Naive B cell (primary cell): ENCODE data around the gene DCUN1D2. TPM values are rescaled to one million over a fixed set of nuclear protein-coding genes. Genes with fewer than 3 reads are reported as not detected.
A peak's percentile ranks its signal among the peaks of the same experiment; 100 is the strongest.
"Not testable (repeated sequence)": the region's sequence is repeated elsewhere in the genome, so short reads cannot be mapped to it uniquely, and the experiment has no call there.

ENCODE experiments used
- ATAC-seq, 2 donors: fragments of 150-1000 bp; cut with Tn5 transposase; 2 replicates each; pipeline ENCODE4 v1.10.0; 2021; ENCODE audit warnings: low read depth in 2 of 2, mild to moderate bottlenecking in 2 of 2, moderate library complexity in 2 of 2
- DNase-seq: peaks from one replicate; pipeline ENCODE4 v3.0.0; 2022
- H3K27ac Mint-ChIP-seq, 6 donors: one replicate each; pipeline ENCODE4 v1.8.0; 2020 to 2022; ENCODE audit warnings: mild to moderate bottlenecking in 6 of 6, mixed read lengths in 6 of 6, moderate library complexity in 5 of 6, inconsistent platforms in 2 of 6
- H3K27me3 Mint-ChIP-seq, 3 donors: one replicate each; pipeline ENCODE4 v1.8.0; 2021 to 2022; ENCODE audit warnings: mixed read lengths in 3 of 3, mild to moderate bottlenecking in 1 of 3
- H3K36me3 Mint-ChIP-seq, 2 donors: one replicate each; pipeline ENCODE4 v1.8.0; 2020 to 2022; ENCODE audit warnings: mixed read lengths in 2 of 2, inconsistent platforms in 1 of 2, mild to moderate bottlenecking in 1 of 2
- H3K4me1 Mint-ChIP-seq, 3 donors: one replicate each; pipeline ENCODE4 v1.8.0; 2020 to 2022; ENCODE audit warnings: mixed read lengths in 3 of 3, inconsistent platforms in 1 of 3, mild to moderate bottlenecking in 1 of 3, moderate library complexity in 1 of 3
- H3K4me3 Mint-ChIP-seq, 8 donors: one replicate each; pipeline ENCODE4 v1.8.0; 2020 to 2022; ENCODE audit warnings: mild to moderate bottlenecking in 8 of 8, mixed read lengths in 8 of 8, moderate library complexity in 8 of 8, inconsistent platforms in 2 of 8
- H3K9me3 Mint-ChIP-seq, 7 donors: one replicate each; pipeline ENCODE4 v1.8.0; 2020 to 2022; ENCODE audit warnings: mixed read lengths in 7 of 7, mild to moderate bottlenecking in 5 of 7, inconsistent platforms in 2 of 7, moderate library complexity in 1 of 7
- polyA plus RNA-seq, 6 donors: library from polyadenylated mRNA; unstranded; fragments of 300-500 nt; fragmentation: Illumina TruSeq; gene quantifications; one replicate each; pipeline ENCODE4 v1.2.3, GENCODE V29; 2021; ENCODE audit warnings: low read depth in 6 of 6

DCUN1D2 gene
- polyA plus RNA-seq, 6 donors from 2014 or later: 4.9 to 22.3 (median 7.1) TPM

DNA sequence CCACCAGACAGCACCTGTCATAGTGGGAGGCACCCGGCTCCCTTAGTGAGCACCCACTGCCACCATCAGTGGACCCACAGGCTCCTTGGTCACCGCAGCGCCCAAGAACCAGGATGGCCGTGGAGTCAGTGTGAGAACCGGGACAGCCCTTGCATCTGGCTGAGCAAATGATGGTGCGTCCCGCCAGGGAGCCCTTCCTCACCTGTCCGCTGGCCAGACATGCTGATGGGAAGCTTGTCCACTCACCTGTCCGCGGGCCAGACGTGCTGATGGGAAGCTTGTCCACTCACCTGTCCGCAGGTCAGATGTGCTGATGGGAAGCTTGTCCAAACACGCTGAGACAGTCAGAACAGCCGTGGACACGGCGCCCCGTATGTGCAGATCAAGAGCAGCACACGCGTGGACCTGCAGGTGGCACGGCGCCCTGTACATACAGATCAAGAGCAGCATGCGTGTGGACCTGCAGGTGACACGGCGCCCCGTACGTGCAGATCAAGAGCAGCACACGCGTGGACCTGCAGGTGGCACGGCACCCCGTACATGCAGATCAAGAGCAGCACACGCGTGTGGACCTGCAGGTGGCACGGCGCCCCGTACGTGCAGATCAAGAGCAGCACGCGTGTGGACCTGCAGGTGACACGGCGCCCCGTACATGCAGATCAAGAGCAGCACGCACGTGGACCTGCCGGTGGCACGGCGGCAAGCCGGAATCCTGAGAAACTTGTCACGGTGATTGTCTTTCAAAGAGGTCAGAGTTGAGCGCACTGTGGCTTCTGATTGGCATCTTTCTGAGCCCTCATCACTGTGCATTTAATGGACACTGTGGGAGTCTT lies 40.7 kb upstream of the DCUN1D2 start:
- DNase-seq (no peak), ATAC-seq (no peak)
- no peaks in the 10 kb centered on the region for H3K27me3 Mint-ChIP-seq
- H3K36me3 Mint-ChIP-seq: peaks cover 17 to 35% of the 10 kb centered on the region in 2 donors
- H3K4me3 Mint-ChIP-seq: no peak overlapping the region
- peaks cover 11 to 19% (median 19%) of the 10 kb centered on the region in 3 donors for H3K4me1 Mint-ChIP-seq
- no peaks in the 10 kb centered on the region for H3K9me3 Mint-ChIP-seq
- H3K27ac Mint-ChIP-seq: no peak overlapping the region

DNA sequence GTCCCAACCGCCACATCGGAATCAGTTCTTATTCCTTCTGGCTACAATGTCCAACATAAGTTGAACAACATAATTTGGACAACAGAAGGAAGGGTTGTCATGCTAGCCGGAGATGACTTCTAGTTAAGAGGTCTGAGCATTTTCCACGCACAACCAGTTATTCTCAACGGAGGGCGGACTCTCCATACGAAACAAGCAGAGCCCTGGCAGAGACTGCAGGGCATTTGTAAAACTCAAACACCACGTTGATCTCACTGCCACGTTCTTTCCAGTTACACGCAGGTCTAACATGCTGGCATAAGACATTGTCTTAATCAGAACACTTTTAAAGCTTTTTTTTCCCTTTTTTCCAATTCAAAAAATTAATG lies 38.3 kb upstream of the DCUN1D2 start:
- Mint-ChIP-seq H3K4me1 (peaks cover 11 to 19% (median 19%) of the 10 kb centered on the region in 3 donors), H3K4me3 (no peak overlapping the region), H3K36me3 (peaks cover 14 to 35% of the 10 kb centered on the region in 2 donors), H3K27ac (no peak overlapping the region), H3K9me3 (no peaks in the 10 kb centered on the region), H3K27me3 (no peaks in the 10 kb centered on the region)
- ATAC-seq (no peak), DNase-seq (no peak)

DNA sequence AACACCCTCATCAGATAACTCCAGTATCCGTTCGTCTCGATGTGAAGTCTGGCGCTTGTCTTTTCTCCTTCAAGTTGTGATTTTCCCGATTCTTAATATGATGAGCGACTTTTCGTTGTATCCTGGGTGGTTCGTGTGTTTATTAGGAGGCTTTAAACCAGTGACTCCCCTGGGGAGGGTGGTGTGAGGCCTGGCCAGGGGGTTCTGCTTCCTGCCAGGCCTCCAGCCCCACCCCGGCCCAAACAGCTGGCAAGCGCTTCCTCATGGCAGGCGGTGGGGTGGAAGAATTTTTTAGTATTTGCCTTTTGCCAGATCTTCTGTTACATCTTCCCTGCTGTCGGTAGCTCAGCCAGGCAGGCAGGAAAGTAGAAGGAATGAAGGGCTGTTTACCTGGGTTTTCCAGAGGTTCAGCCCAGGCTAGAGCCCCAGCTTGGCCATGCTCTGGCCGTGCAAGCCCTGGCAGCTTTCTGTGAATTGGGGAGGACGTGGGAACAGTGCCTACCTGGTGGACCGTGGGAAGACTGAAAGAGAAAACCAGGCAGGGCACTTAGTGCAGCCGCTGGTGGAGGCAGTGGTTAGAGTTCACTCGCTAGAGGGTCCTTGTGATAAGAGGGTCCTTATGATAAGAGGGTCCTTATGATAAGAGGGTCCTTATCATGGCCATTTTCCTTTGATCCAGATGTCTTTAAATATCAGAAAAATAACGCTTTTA lies 37.7 kb upstream of the DCUN1D2 start:
- H3K27ac Mint-ChIP-seq: peak overlapping the region in 4 of 6 donors; percentile 44 to 75 (median 64)
- peaks cover 11 to 19% (median 19%) of the 10 kb centered on the region in 3 donors for H3K4me1 Mint-ChIP-seq
- DNase-seq: no peak
- H3K36me3 Mint-ChIP-seq: peaks cover 12 to 35% of the 10 kb centered on the region in 2 donors
- peak overlapping the region in 4 of 8 donors; percentile 10 to 56 (median 38) for H3K4me3 Mint-ChIP-seq
- no peaks in the 10 kb centered on the region for H3K27me3 Mint-ChIP-seq
- H3K9me3 Mint-ChIP-seq: no peaks in the 10 kb centered on the region
- no peak for ATAC-seq

DNA sequence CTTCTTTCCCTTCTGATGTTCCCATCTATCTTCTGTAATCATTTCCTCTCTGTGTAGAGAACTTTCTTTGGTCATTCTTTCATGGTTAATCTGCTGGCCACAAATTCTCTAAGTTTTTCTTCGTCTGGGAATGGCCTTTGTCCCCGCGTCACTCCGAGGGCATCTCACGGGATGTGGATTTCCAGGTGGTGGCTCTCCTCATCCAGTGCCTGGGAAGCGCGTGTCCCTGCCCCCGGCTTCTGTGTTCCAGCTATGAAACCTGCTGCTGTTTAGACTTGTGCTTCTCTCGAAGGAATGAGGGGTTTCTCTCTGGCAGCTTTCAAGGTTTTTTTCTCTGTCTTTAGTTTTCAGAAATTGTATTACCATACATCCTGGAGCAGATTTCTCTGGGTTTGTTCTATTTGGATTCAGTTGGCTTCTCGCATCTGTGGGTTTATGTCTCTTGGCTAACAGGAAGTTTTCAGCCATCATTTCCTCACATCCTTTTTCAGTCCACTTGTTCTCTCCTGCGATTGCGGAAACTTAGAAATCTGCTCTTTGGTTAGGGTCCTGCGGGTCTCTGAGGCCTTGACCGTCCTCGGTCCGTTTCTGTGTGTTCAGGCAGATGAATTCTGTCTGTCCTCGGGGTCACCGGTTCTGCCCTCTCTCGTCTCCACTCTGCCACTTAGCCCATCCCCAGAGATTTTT lies 36.9 kb upstream of the DCUN1D2 start:
- ATAC-seq (no peak), DNase-seq (no peak)
- H3K36me3 Mint-ChIP-seq: peaks cover 12 to 35% of the 10 kb centered on the region in 2 donors
- no peaks in the 10 kb centered on the region for H3K27me3 Mint-ChIP-seq
- H3K4me1 Mint-ChIP-seq: peaks cover 11 to 19% (median 19%) of the 10 kb centered on the region in 3 donors
- peak overlapping the region in 1 of 8 donors; percentile 44 for H3K4me3 Mint-ChIP-seq
- H3K27ac Mint-ChIP-seq: peak overlapping the region in 3 of 6 donors; percentile 34 to 75 (median 49)
- no peaks in the 10 kb centered on the region for H3K9me3 Mint-ChIP-seq

DNA sequence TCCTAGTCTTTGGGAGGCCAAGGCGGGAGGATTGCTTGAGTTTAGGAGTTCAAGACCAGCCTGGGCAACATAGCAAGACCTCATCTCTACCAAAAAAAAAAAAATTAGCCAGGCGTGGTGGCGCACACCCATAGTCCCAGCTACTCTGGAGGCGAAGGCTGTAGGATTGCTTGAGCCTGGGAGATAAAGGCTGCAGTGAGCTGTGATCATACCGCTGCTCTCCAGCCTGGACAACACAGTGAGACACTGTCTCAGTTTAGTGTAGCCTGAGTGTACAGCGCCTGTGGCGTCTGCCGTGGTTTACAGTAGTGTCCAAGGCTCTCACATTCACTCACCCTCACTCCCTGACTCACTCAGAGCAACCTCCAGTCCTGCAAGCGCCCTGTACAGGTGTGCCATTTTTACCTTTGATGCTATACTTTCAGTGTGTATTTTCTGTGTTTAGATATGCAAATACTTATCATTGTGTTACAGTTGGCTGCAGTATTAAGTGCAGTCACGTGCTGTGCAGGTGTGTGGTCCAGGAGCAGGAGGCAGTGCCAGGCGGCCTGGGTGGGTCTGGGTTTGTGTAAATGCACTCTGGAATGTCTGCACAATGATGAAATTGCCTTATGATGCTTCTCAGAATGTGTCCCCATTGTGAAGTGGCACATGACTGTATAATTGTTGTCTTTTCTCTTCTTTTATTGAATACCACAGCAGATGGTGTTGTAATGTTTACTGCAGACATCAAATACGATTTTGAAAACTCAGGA lies 36.1 kb upstream of the DCUN1D2 start:
- H3K9me3 Mint-ChIP-seq: no peaks in the 10 kb centered on the region
- peaks cover 11 to 16% (median 13%) of the 10 kb centered on the region in 3 donors for H3K4me1 Mint-ChIP-seq
- peaks cover 12 to 28% of the 10 kb centered on the region in 2 donors for H3K36me3 Mint-ChIP-seq
- H3K27ac Mint-ChIP-seq: peak overlapping the region in 1 of 6 donors; percentile 68
- no peak overlapping the region for H3K4me3 Mint-ChIP-seq
- no peaks in the 10 kb centered on the region for H3K27me3 Mint-ChIP-seq
- no peak for ATAC-seq
- DNase-seq: no peak

DNA sequence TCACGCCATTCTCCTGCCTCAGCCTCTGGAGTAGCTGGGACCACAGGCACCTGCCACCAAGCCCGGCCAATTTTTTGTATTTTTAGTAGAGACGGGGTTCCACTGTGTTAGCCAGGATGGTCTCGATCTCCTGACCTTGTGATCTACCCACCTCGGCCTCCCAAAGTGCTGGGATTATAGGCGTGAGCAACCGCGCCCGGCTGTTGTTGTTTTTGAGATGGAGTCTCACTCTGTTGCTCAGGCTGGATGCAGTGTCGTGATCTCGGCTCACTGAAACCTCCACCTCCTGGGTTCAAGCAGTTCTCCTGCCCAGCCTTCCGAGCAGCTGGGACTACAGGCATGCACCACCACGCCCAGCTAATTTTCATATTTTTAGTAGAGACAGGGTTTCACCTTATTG lies 31.9 kb upstream of the DCUN1D2 start:
- Mint-ChIP-seq H3K36me3 (peaks cover 6 to 13% of the 10 kb centered on the region in 2 donors), H3K4me1 (peaks cover 9 to 18% (median 9%) of the 10 kb centered on the region in 3 donors)
- not testable (repeated sequence) for H3K4me3 Mint-ChIP-seq, H3K9me3 Mint-ChIP-seq, H3K27ac Mint-ChIP-seq, DNase-seq, H3K27me3 Mint-ChIP-seq, ATAC-seq

DNA sequence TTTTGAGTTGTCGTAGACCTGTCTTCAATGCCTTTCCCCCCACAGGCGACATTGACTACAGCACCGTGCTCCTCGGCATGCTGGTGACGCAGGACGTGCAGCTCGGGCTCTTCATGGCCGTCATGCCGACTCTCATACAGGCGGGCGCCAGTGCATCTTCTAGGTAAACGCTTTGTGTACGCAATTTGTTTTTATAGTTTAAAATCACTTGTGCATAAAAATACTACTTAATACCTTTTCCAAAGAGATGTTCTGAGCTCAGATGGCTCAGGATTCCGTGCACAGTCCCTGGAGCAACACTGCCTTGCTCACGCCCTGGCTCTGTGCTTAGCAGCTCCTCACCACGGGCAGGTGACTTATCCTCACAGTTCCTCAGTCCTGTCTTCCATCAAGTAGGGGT lies 30.1 kb upstream of the DCUN1D2 start:
- Mint-ChIP-seq H3K36me3 (peaks cover 4 to 6% of the 10 kb centered on the region in 2 donors), H3K9me3 (no peaks in the 10 kb centered on the region), H3K27ac (peak overlapping the region in 1 of 6 donors; percentile 33), H3K4me3 (no peak overlapping the region), H3K27me3 (no peaks in the 10 kb centered on the region), H3K4me1 (peaks cover 3 to 16% (median 8%) of the 10 kb centered on the region in 3 donors)
- ATAC-seq: no peak
- DNase-seq: no peak

DNA sequence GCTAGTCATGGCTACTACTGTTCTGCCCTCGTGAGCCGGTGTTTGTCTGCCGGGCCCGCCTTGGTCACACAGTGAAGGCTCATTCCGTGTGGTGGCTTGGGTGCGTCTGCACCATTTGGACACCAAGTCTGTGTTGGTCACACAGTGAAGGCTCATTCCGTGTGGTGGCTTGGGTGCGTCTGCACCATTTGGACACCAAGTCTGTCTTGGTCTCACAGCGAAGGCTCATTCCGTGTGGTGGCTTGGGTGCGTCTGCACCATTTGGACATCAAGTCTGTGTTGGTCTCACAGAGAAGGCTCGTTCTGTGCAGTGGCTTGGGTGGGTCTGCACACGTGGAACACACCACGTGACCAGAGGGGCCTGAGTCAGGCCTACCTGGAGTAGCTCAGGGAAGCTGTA lies 29.0 kb upstream of the DCUN1D2 start:
- ATAC-seq: no peak
- Mint-ChIP-seq H3K27ac (no peak overlapping the region), H3K4me3 (no peak overlapping the region), H3K27me3 (no peaks in the 10 kb centered on the region), H3K4me1 (peaks cover 3 to 16% (median 8%) of the 10 kb centered on the region in 3 donors), H3K36me3 (peaks cover 4 to 6% of the 10 kb centered on the region in 2 donors), H3K9me3 (no peaks in the 10 kb centered on the region)
- no peak for DNase-seq

DNA sequence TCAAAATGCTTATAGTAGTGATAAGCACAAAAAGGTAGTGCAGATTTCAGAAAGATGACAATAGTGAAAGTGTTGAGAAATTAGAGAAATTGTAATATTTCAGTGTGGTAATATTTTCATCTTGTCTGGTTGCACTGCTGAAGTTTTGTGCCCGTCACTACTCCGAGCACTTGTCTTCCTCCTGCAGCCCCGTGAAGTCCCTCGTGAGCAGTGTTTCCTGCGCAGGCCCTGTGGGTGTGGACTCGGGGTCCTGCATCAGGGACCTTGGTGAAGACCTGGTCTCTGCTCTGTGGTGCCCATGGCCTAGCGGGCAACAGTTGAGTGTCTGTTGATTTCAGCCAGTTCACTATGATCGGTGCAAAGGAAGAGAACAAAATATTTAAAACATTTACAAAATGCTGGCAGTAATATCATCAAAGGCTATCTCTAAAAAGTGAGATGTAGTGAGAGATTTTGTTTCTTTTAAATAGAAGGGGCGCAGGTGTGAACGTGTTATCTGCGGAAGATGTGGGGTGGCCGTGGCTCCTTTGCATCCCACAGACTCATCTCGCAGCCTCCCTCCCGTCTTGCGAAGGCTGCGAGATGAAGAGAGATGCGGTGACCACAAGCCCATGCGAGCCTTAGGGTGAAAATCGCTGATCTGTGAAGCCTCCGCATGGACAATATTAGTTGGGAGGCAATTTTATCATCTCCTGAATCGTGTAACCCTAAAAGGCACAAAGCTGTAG lies 27.7 kb upstream of the DCUN1D2 start:
- no peaks in the 10 kb centered on the region for H3K9me3 Mint-ChIP-seq
- no peak for DNase-seq
- H3K36me3 Mint-ChIP-seq: peaks cover 5 to 6% of the 10 kb centered on the region in 2 donors
- ATAC-seq: no peak
- H3K4me1 Mint-ChIP-seq: peaks cover 3 to 16% (median 8%) of the 10 kb centered on the region in 3 donors
- peak overlapping the region in 1 of 6 donors; percentile 18 for H3K27ac Mint-ChIP-seq
- H3K27me3 Mint-ChIP-seq: no peaks in the 10 kb centered on the region
- H3K4me3 Mint-ChIP-seq: no peak overlapping the region

DNA sequence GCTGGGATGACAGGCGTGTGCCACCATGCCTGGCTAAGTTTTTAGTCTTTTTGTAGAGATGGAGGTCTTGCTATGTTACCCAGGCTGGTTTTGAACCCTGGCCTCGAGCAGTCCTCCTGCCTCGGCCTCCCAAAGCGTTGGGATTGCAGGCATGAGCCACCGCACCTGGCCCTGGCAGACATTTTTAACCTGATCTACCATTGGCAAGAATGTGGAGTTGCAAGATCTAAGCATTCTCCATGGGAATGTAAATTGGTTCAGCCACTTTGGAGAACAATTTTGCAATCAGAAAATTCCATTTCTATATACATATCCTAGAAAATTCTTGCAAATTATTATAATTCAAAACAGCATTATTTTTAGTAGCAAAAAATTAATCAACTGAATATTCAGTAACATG lies 24.3 kb upstream of the DCUN1D2 start:
- H3K27ac Mint-ChIP-seq: no peak overlapping the region
- H3K36me3 Mint-ChIP-seq: peaks cover 0 to 17% of the 10 kb centered on the region in 2 donors
- no peaks in the 10 kb centered on the region for H3K27me3 Mint-ChIP-seq
- H3K9me3 Mint-ChIP-seq: no peaks in the 10 kb centered on the region
- ATAC-seq (no peak), DNase-seq (no peak)
- H3K4me1 Mint-ChIP-seq: peaks cover 4 to 13% (median 11%) of the 10 kb centered on the region in 3 donors
- H3K4me3 Mint-ChIP-seq: no peak overlapping the region

DNA sequence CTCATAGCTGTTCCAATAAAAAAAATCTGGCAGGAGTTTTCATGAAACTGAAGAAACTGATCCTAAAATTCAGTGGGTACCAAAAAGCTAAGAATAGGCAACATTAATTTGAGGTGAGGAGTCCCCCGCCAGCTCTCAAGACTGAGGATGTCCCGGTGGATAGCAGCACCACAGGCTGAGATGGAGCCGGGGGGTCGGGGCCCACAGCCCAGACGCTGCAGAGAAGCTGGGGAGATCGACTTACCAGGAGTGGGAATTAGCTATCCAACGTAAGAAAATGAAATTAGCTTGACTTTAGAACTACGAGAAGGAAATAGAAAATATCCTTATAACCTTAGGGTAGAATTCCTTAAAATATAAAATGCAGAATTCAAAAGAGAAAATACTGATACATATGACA lies 23.2 kb upstream of the DCUN1D2 start:
- no peak for ATAC-seq
- Mint-ChIP-seq H3K4me1 (peaks cover 6 to 13% (median 11%) of the 10 kb centered on the region in 3 donors), H3K9me3 (no peaks in the 10 kb centered on the region), H3K36me3 (peaks cover 0 to 21% of the 10 kb centered on the region in 2 donors), H3K27me3 (no peaks in the 10 kb centered on the region), H3K4me3 (no peak overlapping the region), H3K27ac (no peak overlapping the region)
- no peak for DNase-seq

DNA sequence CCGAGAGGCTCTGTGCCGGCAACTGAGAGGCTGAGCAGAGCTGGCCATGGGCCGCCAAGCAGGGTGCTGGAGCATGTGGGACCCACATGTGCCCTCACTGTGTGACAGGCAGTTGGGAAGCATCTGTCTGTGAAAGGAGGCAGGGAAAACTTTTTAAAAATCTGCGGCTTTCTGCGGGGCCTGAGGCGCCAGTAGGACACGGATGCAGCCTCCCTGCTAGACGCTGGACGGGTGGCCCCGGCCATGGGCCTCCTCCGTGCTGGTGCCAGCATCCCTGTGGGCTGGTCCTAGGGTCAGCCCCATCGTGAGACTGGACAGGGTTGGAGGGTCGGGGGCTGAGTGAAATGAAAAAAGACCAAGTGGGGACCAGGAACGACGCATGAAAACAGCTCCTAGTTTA lies 20.9 kb upstream of the DCUN1D2 start:
- ATAC-seq (no peak), DNase-seq (no peak)
- H3K36me3 Mint-ChIP-seq: peaks cover 0 to 21% of the 10 kb centered on the region in 2 donors
- H3K27ac Mint-ChIP-seq: no peak overlapping the region
- H3K9me3 Mint-ChIP-seq: no peaks in the 10 kb centered on the region
- H3K4me1 Mint-ChIP-seq: peaks cover 3 to 10% (median 6%) of the 10 kb centered on the region in 3 donors
- H3K4me3 Mint-ChIP-seq: no peak overlapping the region
- H3K27me3 Mint-ChIP-seq: no peaks in the 10 kb centered on the region
